HFFc6 (cell line): ENCODE results near the gene RASAL1. TPM values are rescaled to one million over a fixed set of nuclear protein-coding genes. Genes with fewer than 3 reads are reported as not detected.
"Not testable (repeated sequence)": the region's sequence is repeated elsewhere in the genome, so short reads cannot be mapped to it uniquely, and the experiment has no call there.

Source experiments
- DNase-seq: peaks from one replicate; pipeline ENCODE4 v3.0.0-alpha.2; 2018
- H3K27ac Mint-ChIP-seq: 2 replicates; pipeline ENCODE4 v1.8.0; 2020; ENCODE audit warnings: mild to moderate bottlenecking, mixed read lengths
- H3K27me3 Mint-ChIP-seq: 2 replicates; pipeline ENCODE4 v1.8.0; 2021; ENCODE audit warnings: mild to moderate bottlenecking, moderate library complexity, mixed read lengths; ENCODE audit not compliant: insufficient read depth
- H3K36me3 Mint-ChIP-seq: 2 replicates; pipeline ENCODE4 v1.8.0; 2021; ENCODE audit warnings: low read depth, mixed read lengths
- H3K4me1 Mint-ChIP-seq: 2 replicates; pipeline ENCODE4 v1.8.0; 2020; ENCODE audit warnings: low read depth, mixed read lengths
- H3K4me3 Mint-ChIP-seq: 2 replicates; pipeline ENCODE4 v1.8.0; 2020; ENCODE audit warnings: mild to moderate bottlenecking, moderate library complexity, mixed read lengths
- H3K9me3 Mint-ChIP-seq: 2 replicates; pipeline ENCODE4 v1.8.0; 2020; ENCODE audit warnings: mild to moderate bottlenecking, mixed read lengths
- CTCF ChIP-seq: fragments of 200-600 bp; sonication (generic); IDR thresholded peaks from 2 replicates; pipeline ENCODE4 v1.5.0; 2021; ENCODE audit warnings: antibody characterized with exemption, mild to moderate bottlenecking
- total RNA-seq, 6 experiments: library from RNA; stranded (reverse); fragmentation: NEBNext Ultra II Directional; extraction: Animal tissue kit (Norgen Biotek cat#: 25700); gene quantifications; 2 replicates in 1 of 6; 3 replicates in 5 of 6; pipeline ENCODE4 v1.2.3, GENCODE V29; 2021

RASAL1 gene
- total RNA-seq, 6 experiments from 2014 or later: not detected

DNA sequence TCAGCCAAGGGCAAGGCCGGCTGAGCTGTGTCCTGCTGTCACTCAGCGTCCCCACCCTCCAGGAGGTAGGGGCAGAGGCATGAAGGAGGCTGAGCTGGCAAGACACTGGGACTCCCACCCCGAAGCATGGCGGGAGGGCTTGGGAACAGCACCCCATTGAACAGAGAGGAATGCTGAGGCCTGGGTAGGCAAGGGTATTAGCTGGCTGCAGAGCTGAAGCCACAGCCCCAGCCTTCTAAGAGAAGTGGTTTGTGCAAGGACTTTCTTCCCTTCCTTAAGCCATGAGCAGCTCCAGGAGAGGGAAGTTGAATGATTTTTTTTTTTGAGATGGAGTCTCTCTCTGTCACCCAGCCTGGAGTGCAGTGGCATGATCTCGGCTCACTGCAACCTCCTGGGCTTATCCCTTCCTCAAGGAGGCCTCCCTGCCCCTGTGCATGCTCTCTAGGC, 7.3 kb upstream of the RASAL1 start:
- no peaks in the 10 kb centered on the region for H3K4me1 Mint-ChIP-seq
- H3K4me3 Mint-ChIP-seq: no peak overlapping the region
- H3K36me3 Mint-ChIP-seq: no peaks in the 10 kb centered on the region
- H3K27ac Mint-ChIP-seq: no peak overlapping the region
- TF ChIP-seq CTCF: no peak
- H3K9me3 Mint-ChIP-seq: no peaks in the 10 kb centered on the region
- DNase-seq: no peak
- H3K27me3 Mint-ChIP-seq: peaks cover 16% of the 10 kb centered on the region

DNA sequence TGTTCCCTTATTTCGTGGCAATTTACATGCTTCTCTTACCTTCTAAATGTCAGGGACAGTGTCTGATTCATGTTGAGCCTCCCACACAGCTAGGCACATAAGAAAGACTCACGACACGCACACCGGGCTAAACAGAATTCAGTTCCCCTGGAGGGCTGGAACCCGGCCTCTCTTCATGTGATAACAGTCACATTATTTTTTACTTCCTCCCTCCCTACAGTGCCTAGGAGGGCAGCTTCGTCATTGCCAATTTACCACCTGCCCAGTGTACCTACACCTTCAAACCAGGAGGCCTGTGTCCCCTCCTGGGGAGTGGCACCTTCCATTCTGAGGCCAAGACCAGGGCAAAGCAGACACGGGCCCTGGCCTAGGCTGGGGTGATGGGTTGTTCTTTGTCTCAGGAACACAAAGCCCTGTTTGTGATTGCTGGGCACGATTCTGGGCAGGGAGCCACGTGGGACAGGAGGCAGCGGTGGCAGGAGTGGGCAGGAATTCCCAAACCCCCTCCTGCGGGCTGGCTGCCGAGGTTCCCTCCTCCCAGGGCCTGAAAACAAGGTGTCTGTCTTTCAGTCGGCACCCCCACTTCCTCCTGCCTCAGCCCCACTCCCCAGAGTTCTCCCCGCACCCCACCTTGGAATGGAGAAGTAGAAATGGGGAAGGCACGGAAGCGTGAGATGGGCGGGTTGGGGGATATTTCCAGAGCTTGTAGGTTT, 6.8 kb upstream of the RASAL1 start:
- Mint-ChIP-seq H3K4me1 (no peaks in the 10 kb centered on the region), H3K9me3 (no peaks in the 10 kb centered on the region), H3K36me3 (no peaks in the 10 kb centered on the region), H3K27ac (no peak overlapping the region), H3K27me3 (peaks cover 16% of the 10 kb centered on the region), H3K4me3 (no peak overlapping the region)
- no peak for TF ChIP-seq CTCF
- no peak for DNase-seq

GRCh38 chr12:113141716-113142115, 6.2 kb upstream of the RASAL1 start:
- H3K4me1 Mint-ChIP-seq, H3K4me3 Mint-ChIP-seq, H3K27ac Mint-ChIP-seq, H3K9me3 Mint-ChIP-seq, H3K36me3 Mint-ChIP-seq, DNase-seq: not testable (repeated sequence)
- H3K27me3 Mint-ChIP-seq: peaks cover 14% of the 10 kb centered on the region

DNA sequence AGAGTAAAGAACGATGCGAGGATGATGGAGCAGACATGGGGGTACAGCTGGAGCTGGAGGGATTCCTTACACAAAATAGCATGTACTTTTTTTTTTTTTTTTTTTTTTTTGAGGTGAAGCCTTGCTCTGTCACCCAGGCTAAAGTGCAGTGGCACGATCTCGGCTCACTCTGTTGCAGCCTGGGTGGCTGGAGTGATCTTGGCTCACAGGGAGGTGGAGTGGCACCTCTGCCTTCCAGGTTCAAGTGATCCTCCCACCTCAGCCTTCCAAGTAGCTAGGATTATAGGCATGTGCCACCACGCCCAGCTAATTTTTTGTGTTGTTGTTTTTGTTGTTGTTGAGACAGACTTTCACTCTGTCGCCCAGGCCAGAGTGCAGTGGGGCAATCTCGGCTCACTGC, 5.1 kb upstream of the RASAL1 start:
- no peaks in the 10 kb centered on the region for H3K36me3 Mint-ChIP-seq
- no peak for TF ChIP-seq CTCF
- H3K27me3 Mint-ChIP-seq: peaks cover 16% of the 10 kb centered on the region
- H3K27ac Mint-ChIP-seq: no peak overlapping the region
- H3K9me3 Mint-ChIP-seq: no peaks in the 10 kb centered on the region
- 0 out of 2 replicates have a peak overlapping the region, but pooled peaks have one; percentile 35 for H3K4me3 Mint-ChIP-seq
- DNase-seq: no peak
- H3K4me1 Mint-ChIP-seq: no peaks in the 10 kb centered on the region

DNA sequence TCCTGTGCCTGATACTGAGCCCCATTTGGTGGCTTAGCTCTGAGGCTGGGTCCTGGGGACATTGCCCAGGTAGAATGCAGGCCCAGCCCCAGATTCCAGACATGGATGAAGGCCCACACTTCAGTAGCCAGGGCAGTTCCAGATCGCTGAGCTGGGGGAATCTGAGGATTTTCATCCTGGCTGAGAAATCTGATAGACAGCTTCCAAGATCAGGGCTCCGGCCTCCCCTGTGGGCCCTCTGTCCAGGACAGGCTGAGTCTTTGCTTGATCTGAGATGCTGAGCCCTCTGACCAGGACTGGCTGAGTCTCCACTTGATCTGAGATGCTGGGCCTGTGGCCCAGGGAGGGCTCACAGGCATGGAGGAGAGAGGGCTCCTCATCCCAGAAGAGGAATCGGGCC, 3.3 kb upstream of the RASAL1 start:
- Mint-ChIP-seq H3K4me1 (no peaks in the 10 kb centered on the region), H3K4me3 (no peak overlapping the region), H3K9me3 (no peaks in the 10 kb centered on the region), H3K27ac (no peak overlapping the region), H3K27me3 (peaks cover 21% of the 10 kb centered on the region), H3K36me3 (no peaks in the 10 kb centered on the region)
- no peak for TF ChIP-seq CTCF
- DNase-seq: no peak

GRCh38 chr12:113137861-113138783, 2.6 kb upstream of the RASAL1 start:
- no peaks in the 10 kb centered on the region for H3K4me1 Mint-ChIP-seq
- H3K27me3 Mint-ChIP-seq: peaks cover 22% of the 10 kb centered on the region
- no peak for TF ChIP-seq CTCF
- H3K9me3 Mint-ChIP-seq: no peaks in the 10 kb centered on the region
- H3K4me3 Mint-ChIP-seq: no peak overlapping the region
- H3K36me3 Mint-ChIP-seq: no peaks in the 10 kb centered on the region
- H3K27ac Mint-ChIP-seq: no peak overlapping the region
- no peak for DNase-seq
